H9 (cell line): ENCODE results near the gene MOV10L1. TPM values are rescaled to one million over a fixed set of nuclear protein-coding genes. Genes with fewer than 3 reads are reported as not detected.

Experiments used
- DNase-seq: peaks from one replicate; pipeline ENCODE4 v3.0.0-alpha.2; 2017
- H2AFZ ChIP-seq: one replicate; pipeline ENCODE4 v1.6.1; 2013; ENCODE audit warnings: mild to moderate bottlenecking, low read length, control low read depth, moderate library complexity
- H2AK5ac ChIP-seq: 2 replicates; pipeline ENCODE4 v1.6.1; 2013; ENCODE audit warnings: low read length, control low read depth, mixed read lengths; ENCODE audit not compliant: insufficient read length
- H2BK120ac ChIP-seq: one replicate; pipeline ENCODE4 v1.6.1; 2013; ENCODE audit warnings: low read depth, mild to moderate bottlenecking, low read length, control low read depth, inconsistent platforms; ENCODE audit not compliant: poor library complexity, severe bottlenecking
- H2BK12ac ChIP-seq: 2 replicates; pipeline ENCODE4 v1.6.1; 2013; ENCODE audit warnings: low read length, control low read depth, mixed read lengths, low read depth; ENCODE audit not compliant: insufficient read length
- H2BK15ac ChIP-seq: 2 replicates; pipeline ENCODE4 v1.6.1; 2013; ENCODE audit warnings: low read depth, low read length, control low read depth
- H2BK20ac ChIP-seq: one replicate; pipeline ENCODE4 v1.6.1; 2013; ENCODE audit warnings: low read depth, mild to moderate bottlenecking, low read length, control low read depth, inconsistent platforms; ENCODE audit not compliant: poor library complexity, severe bottlenecking
- H2BK5ac ChIP-seq: 2 replicates; pipeline ENCODE4 v1.6.1; 2013; ENCODE audit warnings: low read length, control low read depth, mixed read lengths; ENCODE audit not compliant: insufficient read length
- H3K14ac ChIP-seq: 2 replicates; pipeline ENCODE4 v1.6.1; 2013; ENCODE audit warnings: low read length, control low read depth; ENCODE audit not compliant: insufficient read depth
- H3K18ac ChIP-seq: 2 replicates; pipeline ENCODE4 v1.6.1; 2013; ENCODE audit warnings: low read depth, mild to moderate bottlenecking, mixed read lengths, low read length, control low read depth; ENCODE audit not compliant: insufficient read length
- H3K23ac ChIP-seq: 2 replicates; pipeline ENCODE4 v1.6.1; 2013; ENCODE audit warnings: low read length, control low read depth, mixed read lengths, low read depth; ENCODE audit not compliant: insufficient read length
- H3K23me2 ChIP-seq: 2 replicates; pipeline ENCODE4 v1.6.1; 2013; ENCODE audit warnings: low read depth, mild to moderate bottlenecking, mixed read lengths, low read length, control low read depth; ENCODE audit not compliant: insufficient read length, poor library complexity, severe bottlenecking
- H3K27ac ChIP-seq: 2 replicates; pipeline ENCODE4 v1.5.1; 2013; ENCODE audit warnings: low read length, control low read depth, mixed read lengths, low read depth; ENCODE audit not compliant: insufficient read length
- H3K27me3 ChIP-seq: 2 replicates; pipeline ENCODE4 v1.6.1; 2013; ENCODE audit warnings: low read length, control low read depth, inconsistent platforms; ENCODE audit not compliant: insufficient read depth
- H3K4ac ChIP-seq: 2 replicates; pipeline ENCODE4 v1.6.1; 2013; ENCODE audit warnings: low read depth, mild to moderate bottlenecking, control low read depth, inconsistent platforms, low read length, moderate library complexity
- H3K4me1 ChIP-seq: 2 replicates; pipeline ENCODE4 v1.6.1; 2013; ENCODE audit warnings: low read length, control low read depth, inconsistent platforms; ENCODE audit not compliant: insufficient read depth
- H3K4me2 ChIP-seq: 2 replicates; pipeline ENCODE4 v1.6.1; 2013; ENCODE audit warnings: low read length, control low read depth, mixed read lengths; ENCODE audit not compliant: insufficient read length, insufficient read depth
- H3K56ac ChIP-seq: 2 replicates; pipeline ENCODE4 v1.6.1; 2013; ENCODE audit warnings: low read depth, mild to moderate bottlenecking, mixed read lengths, low read length, control low read depth; ENCODE audit not compliant: insufficient read length
- H3K79me1 ChIP-seq: 2 replicates; pipeline ENCODE4 v1.6.1; 2013; ENCODE audit warnings: low read depth, mild to moderate bottlenecking, moderate library complexity, low read length, control low read depth, inconsistent platforms; ENCODE audit not compliant: insufficient read depth, poor library complexity, severe bottlenecking
- H3K79me2 ChIP-seq: 2 replicates; pipeline ENCODE4 v1.6.1; 2013; ENCODE audit warnings: low read length, control low read depth, inconsistent platforms; ENCODE audit not compliant: insufficient read depth
- H3K9ac ChIP-seq: 2 replicates; pipeline ENCODE4 v1.6.1; 2013; ENCODE audit warnings: low read length, control low read depth, mixed read lengths; ENCODE audit not compliant: insufficient read length; ENCODE audit errors: extremely low read depth
- H3K9me3 ChIP-seq: one replicate; pipeline ENCODE4 v1.6.1; 2013; ENCODE audit warnings: low read depth, low read length, inconsistent platforms; ENCODE audit not compliant: control insufficient read depth
- H3T11ph ChIP-seq: one replicate; pipeline ENCODE4 v1.6.1; 2013; ENCODE audit warnings: mild to moderate bottlenecking, low read length, control low read depth, inconsistent platforms
- H4K20me1 ChIP-seq: one replicate; pipeline ENCODE4 v1.6.1; 2013; ENCODE audit not compliant: control insufficient read depth, insufficient read length, insufficient read depth
- H4K5ac ChIP-seq: 2 replicates; pipeline ENCODE4 v1.6.1; 2013; ENCODE audit warnings: low read depth, mild to moderate bottlenecking, mixed read lengths, low read length, control low read depth; ENCODE audit not compliant: insufficient read length
- H4K8ac ChIP-seq: replicated peaks from 2 replicates; pipeline ENCODE4 v1.6.1; 2013; ENCODE audit warnings: low read length, control low read depth, mixed read lengths, low read depth; ENCODE audit not compliant: insufficient read length
- H4K91ac ChIP-seq: 2 replicates; pipeline ENCODE4 v1.6.1; 2013; ENCODE audit warnings: low read depth, mild to moderate bottlenecking, moderate library complexity, mixed read lengths, low read length, control low read depth; ENCODE audit not compliant: insufficient read length
- H3K27ac Mint-ChIP-seq, 3 experiments: 2 replicates in 2 of 3; 3 replicates in 1 of 3; pipeline ENCODE4 v1.8.0; 2020 to 2021; ENCODE audit warnings: mixed read lengths in 3 of 3, mild to moderate bottlenecking in 1 of 3, moderate library complexity in 1 of 3
- H3K27me3 Mint-ChIP-seq: 2 replicates; pipeline ENCODE4 v1.8.0; 2021; ENCODE audit warnings: low read depth, mild to moderate bottlenecking, moderate library complexity, mixed read lengths
- H3K36me3 Mint-ChIP-seq, 3 experiments: 2 replicates in 2 of 3; 3 replicates in 1 of 3; pipeline ENCODE4 v1.8.0; 2020 to 2021; ENCODE audit warnings: low read depth in 3 of 3, mixed read lengths in 3 of 3; ENCODE audit not compliant: insufficient read depth in 1 of 3
- H3K4me1 Mint-ChIP-seq, 2 experiments: 2 replicates each; pipeline ENCODE4 v1.8.0; 2020; ENCODE audit warnings: mixed read lengths in 2 of 2
- H3K4me3 Mint-ChIP-seq, 2 experiments: 2 replicates in 1 of 2; 3 replicates in 1 of 2; pipeline ENCODE4 v1.8.0; 2020 to 2021; ENCODE audit warnings: mild to moderate bottlenecking in 2 of 2, mixed read lengths in 2 of 2, moderate library complexity in 1 of 2
- H3K9me3 Mint-ChIP-seq, 2 experiments: 2 replicates in 1 of 2; 3 replicates in 1 of 2; pipeline ENCODE4 v1.8.0; 2020; ENCODE audit warnings: mild to moderate bottlenecking in 2 of 2, mixed read lengths in 2 of 2, moderate library complexity in 1 of 2
- CTCF ChIP-seq: fragments of 200-600 bp; sonication (generic); conservative IDR thresholded peaks from 3 replicates; pipeline ENCODE4 v1.8.0; 2021; ENCODE audit warnings: antibody characterized with exemption, mild to moderate bottlenecking
- WGBS: extraction: QIAGEN DNeasy Blood & Tissue Kit; methylation state at CpG from one replicate; pipeline ENCODE4 v1.1.7; 2013; ENCODE audit warnings: missing lambda C conversion rate, low lambda C conversion rate, mixed read lengths; ENCODE audit not compliant: insufficient read length; ENCODE audit errors: extremely low coverage; 5-methylcytosine and 5-hydroxymethylcytosine counted together
- total RNA-seq: library from RNA; stranded (reverse); gene quantifications from 2 replicates; pipeline ENCODE4 v1.2.1, GENCODE V29; 2021

The MOV10L1 gene
- total RNA-seq, 1 experiment from 2014 or later = not detected

GRCh38 chr22:50047346-50047745 lies 42.5 kb upstream of the MOV10L1 start:
- no peak overlapping the region for H3K23ac ChIP-seq
- no peak overlapping the region for H4K8ac ChIP-seq
- H3K79me1 ChIP-seq = no peaks in the 10 kb centered on the region
- no CpG with 5 or more reads among the region's 16 CpGs for WGBS
- no peak overlapping the region for H2BK12ac ChIP-seq
- H3K9me3 ChIP-seq = no peaks in the 10 kb centered on the region
- no peak overlapping the region for H2BK5ac ChIP-seq
- H2BK20ac ChIP-seq = no peak overlapping the region
- no peak overlapping the region for H3K4me2 ChIP-seq
- Mint-ChIP-seq H3K4me1 (no peaks in the 10 kb centered on the region), H3K9me3 (no peaks in the 10 kb centered on the region; a peak in 1 of 5 replicates), H3K27ac (no peak overlapping the region), H3K4me3 (no peak overlapping the region), H3K27me3 (peaks cover 12% of the 10 kb centered on the region), H3K36me3 (no peaks in the 10 kb centered on the region)
- no peak overlapping the region for H2BK120ac ChIP-seq
- TF ChIP-seq CTCF = no peak
- H2AFZ ChIP-seq = no peak overlapping the region
- no peak overlapping the region for H4K5ac ChIP-seq
- no peaks in the 10 kb centered on the region for H3K27me3 ChIP-seq
- H3K9ac ChIP-seq = no peak overlapping the region
- H4K91ac ChIP-seq = no peak overlapping the region
- no peak for DNase-seq
- no peak overlapping the region for H3K27ac ChIP-seq
- H3K4me1 ChIP-seq = no peaks in the 10 kb centered on the region
- H3K79me2 ChIP-seq = no peaks in the 10 kb centered on the region
- no peak overlapping the region for H3K4ac ChIP-seq
- H3T11ph ChIP-seq = no peak overlapping the region
- H3K18ac ChIP-seq = no peak overlapping the region
- H3K56ac ChIP-seq = no peak overlapping the region
- H3K14ac ChIP-seq = no peak overlapping the region; the same call in 1 of the 2 replicates
- H3K23me2 ChIP-seq = no peaks in the 10 kb centered on the region
- H2BK15ac ChIP-seq = no peak overlapping the region
- no peaks in the 10 kb centered on the region for H4K20me1 ChIP-seq
- H2AK5ac ChIP-seq = no peak overlapping the region
